Smooth muscle cell (in vitro differentiated cells): Measurements from ENCODE around the gene GLRA1. TPM values are rescaled to one million over a fixed set of nuclear protein-coding genes. Genes with fewer than 3 reads are reported as not detected.
"Not testable (repeated sequence)": the region's sequence is repeated elsewhere in the genome, so short reads cannot be mapped to it uniquely, and the experiment has no call there.

Source experiments
- DNase-seq: peaks from one replicate; lab custom pipeline; 2025; ENCODE audit not compliant: unreplicated experiment; lab: John Stamatoyannopoulos, UW
- H2AFZ ChIP-seq: fragments of 200-600 bp; sonication (generic); 2 replicates; pipeline ENCODE4 v1.6.0; 2016; ENCODE audit warnings: antibody characterized with exemption, low read depth, mild to moderate bottlenecking
- H3F3A ChIP-seq: fragments of 200-600 bp; sonication (generic); 2 replicates; pipeline ENCODE4 v1.6.0; 2017; ENCODE audit warnings: antibody characterized with exemption, low read depth
- H3K27ac ChIP-seq: fragments of 200-600 bp; sonication (generic); 2 replicates; pipeline ENCODE4 v1.5.1; 2016; ENCODE audit warnings: low read depth, mild to moderate bottlenecking
- H3K27me3 ChIP-seq: fragments of 200-600 bp; sonication (generic); 2 replicates; pipeline ENCODE4 v1.6.1; 2016; ENCODE audit warnings: low read depth, mild to moderate bottlenecking
- H3K36me3 ChIP-seq: fragments of 200-600 bp; sonication (generic); 2 replicates; pipeline ENCODE4 v1.5.1; 2016; ENCODE audit warnings: low read depth
- H3K4me1 ChIP-seq: fragments of 200-600 bp; sonication (generic); 2 replicates; pipeline ENCODE4 v1.5.1; 2016; ENCODE audit warnings: low read depth
- H3K4me2 ChIP-seq: fragments of 200-600 bp; sonication (generic); 2 replicates; pipeline ENCODE4 v1.6.0; 2016; ENCODE audit warnings: mild to moderate bottlenecking
- H3K4me3 ChIP-seq: fragments of 200-600 bp; sonication (generic); 2 replicates; pipeline ENCODE4 v1.5.1; 2016; ENCODE audit warnings: mild to moderate bottlenecking
- H3K79me2 ChIP-seq: fragments of 200-600 bp; sonication (generic); 2 replicates; pipeline ENCODE4 v1.6.0; 2016; ENCODE audit warnings: low read depth, mild to moderate bottlenecking
- H3K9ac ChIP-seq: fragments of 200-600 bp; sonication (generic); 2 replicates; pipeline ENCODE4 v1.6.0; 2016; ENCODE audit warnings: low read depth
- H3K9me3 ChIP-seq: fragments of 200-600 bp; sonication (generic); replicated peaks from 2 replicates; pipeline ENCODE4 v1.5.1; 2016; ENCODE audit warnings: low read depth
- H4K20me1 ChIP-seq: fragments of 200-600 bp; sonication (generic); 2 replicates; pipeline ENCODE4 v1.6.0; 2016; ENCODE audit warnings: low read depth
- WGBS: methylation state at CpG from one replicate; pipeline ENCODE4 v1.1.7; 2016; ENCODE audit warnings: low lambda C conversion rate; 5-methylcytosine and 5-hydroxymethylcytosine counted together
- polyA plus RNA-seq: library from polyadenylated mRNA; unstranded; fragments of >200 nt; fragmentation: Nextera tagmentation; extraction: Ambion mirVana; gene quantifications from 2 replicates; pipeline ENCODE4 v1.2.1, GENCODE V29; 2016
- total RNA-seq: library from RNA; depleted of rRNA; stranded (reverse); fragments of >200 nt; gene quantifications from 2 replicates; pipeline ENCODE4 v1.2.3, GENCODE V29; 2014
- TF ChIP-seq, protein P1 (sequence below): fragments of 200-600 bp; sonication (generic); IDR thresholded peaks from 2 replicates; pipeline ENCODE4 v1.5.1; 2017; ENCODE audit warnings: borderline replicate concordance, mild to moderate bottlenecking, antibody characterized with exemption; ENCODE audit not compliant: insufficient read depth, poor library complexity, severe bottlenecking

The GLRA1 gene
- total and polyA plus RNA-seq, 2 experiments from 2014 or later = not detected

DNA sequence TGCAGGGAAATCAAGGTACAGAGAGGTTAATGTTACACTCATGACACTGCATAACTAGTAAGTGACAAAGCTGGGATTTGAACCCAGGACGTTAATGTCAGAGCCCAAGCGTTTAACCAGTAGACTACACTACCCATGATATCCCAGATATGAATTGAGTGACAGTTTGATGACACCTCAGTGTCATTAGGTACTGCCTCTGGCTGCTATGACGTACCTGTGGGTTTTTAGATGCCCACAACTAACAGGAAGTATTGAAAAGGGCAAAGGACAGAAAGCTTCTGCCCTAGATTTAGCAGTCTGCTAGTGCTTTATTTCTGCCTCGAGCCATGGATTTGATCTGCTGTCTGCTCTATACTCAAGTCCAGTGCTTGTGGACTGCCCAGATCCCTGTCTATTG is 56.2 kb downstream of the GLRA1 start:
- H3F3A ChIP-seq = no peaks in the 10 kb centered on the region
- no peaks in the 10 kb centered on the region for H3K4me1 ChIP-seq
- DNase-seq = no peak
- 88% methylated on average over 4 of the region's 4 CpGs for WGBS
- H3K9ac ChIP-seq = no peak overlapping the region
- TF ChIP-seq, protein P1, sequence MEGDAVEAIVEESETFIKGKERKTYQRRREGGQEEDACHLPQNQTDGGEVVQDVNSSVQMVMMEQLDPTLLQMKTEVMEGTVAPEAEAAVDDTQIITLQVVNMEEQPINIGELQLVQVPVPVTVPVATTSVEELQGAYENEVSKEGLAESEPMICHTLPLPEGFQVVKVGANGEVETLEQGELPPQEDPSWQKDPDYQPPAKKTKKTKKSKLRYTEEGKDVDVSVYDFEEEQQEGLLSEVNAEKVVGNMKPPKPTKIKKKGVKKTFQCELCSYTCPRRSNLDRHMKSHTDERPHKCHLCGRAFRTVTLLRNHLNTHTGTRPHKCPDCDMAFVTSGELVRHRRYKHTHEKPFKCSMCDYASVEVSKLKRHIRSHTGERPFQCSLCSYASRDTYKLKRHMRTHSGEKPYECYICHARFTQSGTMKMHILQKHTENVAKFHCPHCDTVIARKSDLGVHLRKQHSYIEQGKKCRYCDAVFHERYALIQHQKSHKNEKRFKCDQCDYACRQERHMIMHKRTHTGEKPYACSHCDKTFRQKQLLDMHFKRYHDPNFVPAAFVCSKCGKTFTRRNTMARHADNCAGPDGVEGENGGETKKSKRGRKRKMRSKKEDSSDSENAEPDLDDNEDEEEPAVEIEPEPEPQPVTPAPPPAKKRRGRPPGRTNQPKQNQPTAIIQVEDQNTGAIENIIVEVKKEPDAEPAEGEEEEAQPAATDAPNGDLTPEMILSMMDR = no peak
- H3K4me2 ChIP-seq = no peak overlapping the region
- H3K9me3 ChIP-seq = no peaks in the 10 kb centered on the region
- H3K4me3 ChIP-seq = no peak overlapping the region
- H3K79me2 ChIP-seq = no peaks in the 10 kb centered on the region
- H3K27ac ChIP-seq = no peak overlapping the region
- no peaks in the 10 kb centered on the region for H3K36me3 ChIP-seq
- no peak overlapping the region for H2AFZ ChIP-seq
- no peaks in the 10 kb centered on the region for H4K20me1 ChIP-seq
- no peaks in the 10 kb centered on the region for H3K27me3 ChIP-seq

DNA sequence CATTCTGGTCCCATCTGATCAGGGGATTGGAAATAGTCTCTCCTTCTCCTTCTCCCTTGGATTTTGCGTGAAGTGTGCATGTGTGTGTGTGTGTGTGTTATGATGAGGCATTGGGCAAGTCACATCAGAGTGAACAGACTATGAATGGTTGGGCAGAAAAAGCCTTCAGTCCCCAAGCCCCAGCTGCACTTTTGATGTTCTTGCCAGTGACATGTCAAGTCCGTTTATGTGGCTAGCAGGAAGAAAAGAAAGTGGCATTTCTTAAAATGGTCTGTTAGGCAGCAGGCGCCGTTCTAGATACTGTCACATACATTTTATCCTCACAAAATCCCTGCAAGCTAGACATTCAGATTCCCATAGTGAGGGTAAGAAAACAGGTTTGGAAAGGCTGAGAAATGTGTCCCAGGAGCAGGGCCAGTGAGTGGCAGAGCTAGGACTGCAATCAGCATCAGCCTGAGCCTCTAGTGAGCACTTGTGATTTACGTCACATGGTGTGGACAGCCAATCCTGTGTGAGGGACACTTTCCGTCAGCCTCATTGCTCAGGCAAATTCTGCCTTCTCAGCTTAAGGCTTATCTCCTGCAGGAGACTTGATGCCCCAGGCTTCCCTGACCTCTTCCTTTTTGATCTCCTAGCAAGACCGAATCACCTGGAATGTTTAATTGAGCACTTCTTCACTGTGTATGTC is 60.4 kb downstream of the GLRA1 start:
- Histone ChIP-seq H3K27me3 (no peaks in the 10 kb centered on the region), H3K4me1 (no peaks in the 10 kb centered on the region), H3K4me2 (no peak overlapping the region), H3F3A (no peaks in the 10 kb centered on the region), H3K36me3 (no peaks in the 10 kb centered on the region), H2AFZ (no peak overlapping the region), H4K20me1 (no peaks in the 10 kb centered on the region), H3K4me3 (no peak overlapping the region), H3K9me3 (no peaks in the 10 kb centered on the region), H3K9ac (no peak overlapping the region), H3K79me2 (no peaks in the 10 kb centered on the region), H3K27ac (no peak overlapping the region)
- no peak for DNase-seq
- TF ChIP-seq, protein P1 = no peak
- WGBS = 83% methylated on average over 7 of the region's 7 CpGs

DNA sequence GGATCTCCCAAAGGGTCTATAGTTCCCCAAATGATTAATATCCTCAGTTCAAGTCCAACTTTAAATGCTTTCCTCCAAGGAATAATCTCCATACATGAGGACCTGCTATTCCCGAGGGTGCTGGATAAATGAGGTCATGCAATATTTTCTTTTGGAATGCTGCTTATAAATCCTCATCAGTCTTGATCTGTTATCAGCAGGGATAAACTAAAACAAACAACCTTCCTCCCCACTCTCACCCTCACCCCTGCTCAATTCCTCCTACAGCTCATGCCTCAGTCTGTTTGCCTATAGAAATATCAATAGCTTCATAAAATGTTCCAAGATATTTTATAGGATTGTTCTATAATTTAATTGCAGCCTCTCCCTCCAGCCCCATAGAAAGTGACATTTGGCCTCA is 61.1 kb downstream of the GLRA1 start:
- Histone ChIP-seq H3K79me2 (no peaks in the 10 kb centered on the region), H3K4me1 (no peaks in the 10 kb centered on the region), H3K27me3 (no peaks in the 10 kb centered on the region), H4K20me1 (no peaks in the 10 kb centered on the region), H3K9me3 (no peaks in the 10 kb centered on the region), H2AFZ (no peak overlapping the region), H3K9ac (no peak overlapping the region), H3K36me3 (no peaks in the 10 kb centered on the region), H3K4me2 (no peak overlapping the region), H3K27ac (no peak overlapping the region), H3F3A (no peaks in the 10 kb centered on the region), H3K4me3 (no peak overlapping the region)
- TF ChIP-seq, protein P1 = no peak
- WGBS = 86% methylated on average over 1 of the region's 1 CpG
- DNase-seq = no peak

DNA sequence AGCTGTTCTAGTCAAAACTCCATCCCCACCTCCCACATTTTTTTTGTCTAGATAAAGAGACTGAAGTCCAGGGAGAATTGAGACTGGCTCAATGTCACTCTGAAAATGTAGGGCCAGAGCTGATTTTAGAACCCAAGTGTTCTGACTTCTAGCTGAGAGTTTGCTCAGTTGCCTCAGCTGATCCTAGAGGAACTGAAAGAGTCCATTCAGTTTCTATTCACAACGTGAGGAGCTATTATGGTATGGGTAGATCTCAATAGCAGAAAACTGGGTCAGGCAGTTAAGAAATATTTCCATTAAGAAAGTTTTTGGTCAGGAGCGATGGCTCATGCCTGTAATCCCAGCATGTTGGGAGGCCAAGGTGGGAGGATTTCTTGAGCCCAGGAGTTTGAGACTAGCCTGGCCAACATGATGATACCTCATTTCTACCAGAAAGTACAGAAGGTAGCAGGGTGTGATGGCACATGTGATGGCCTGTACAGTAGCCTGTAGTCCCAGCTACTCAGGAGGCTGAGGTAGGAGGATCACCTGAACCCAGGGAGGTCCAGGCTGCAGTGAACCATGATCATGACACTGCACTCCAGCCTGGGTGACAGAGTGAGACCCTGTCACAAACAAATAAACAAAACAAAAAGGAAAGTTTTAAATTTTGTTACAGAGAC is 61.7 kb downstream of the GLRA1 start:
- Histone ChIP-seq H3K27me3 (no peaks in the 10 kb centered on the region), H3K4me3 (no peak overlapping the region), H3K4me2 (no peak overlapping the region), H3K79me2 (no peaks in the 10 kb centered on the region), H3K9ac (no peak overlapping the region), H4K20me1 (no peaks in the 10 kb centered on the region), H3K36me3 (no peaks in the 10 kb centered on the region), H3K4me1 (no peaks in the 10 kb centered on the region), H3K9me3 (no peaks in the 10 kb centered on the region), H3F3A (no peaks in the 10 kb centered on the region), H2AFZ (no peak overlapping the region), H3K27ac (no peak overlapping the region)
- TF ChIP-seq, protein P1 = no peak
- DNase-seq = no peak
- WGBS = 85% methylated on average over 2 of the region's 2 CpGs

DNA sequence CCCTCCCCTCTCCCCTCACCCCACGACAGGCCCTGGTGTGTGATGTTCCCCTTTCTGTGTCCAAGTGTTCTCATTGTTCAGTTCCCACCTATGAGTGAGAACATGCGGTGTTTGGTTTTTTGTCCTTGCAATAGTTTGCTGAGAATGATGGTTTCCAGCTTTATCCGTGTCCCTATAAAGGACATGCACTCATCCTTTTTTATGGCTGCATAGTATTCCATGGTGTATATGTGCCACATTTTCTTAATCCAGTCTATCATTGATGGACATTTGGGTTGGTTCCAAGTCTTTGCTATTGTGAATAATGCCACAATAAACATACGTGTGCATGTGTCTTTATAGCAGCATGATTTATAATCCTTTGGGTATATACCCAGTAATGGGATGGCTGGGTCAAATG is 63.8 kb downstream of the GLRA1 start:
- H3K27me3 ChIP-seq, H3K9ac ChIP-seq, H3K36me3 ChIP-seq, H3K4me2 ChIP-seq, H3K4me1 ChIP-seq, H3K27ac ChIP-seq, H3K79me2 ChIP-seq, H3K4me3 ChIP-seq, H2AFZ ChIP-seq, H3F3A ChIP-seq, H3K9me3 ChIP-seq, DNase-seq, H4K20me1 ChIP-seq: not testable (repeated sequence)
- 96% methylated on average over 4 of the region's 4 CpGs for WGBS
